Smooth muscle cell (in vitro differentiated cells): ENCODE data around the gene ANXA2. TPM values are rescaled to one million over a fixed set of nuclear protein-coding genes. Genes with fewer than 3 reads are reported as not detected.
"Not testable (repeated sequence)": the region's sequence is repeated elsewhere in the genome, so short reads cannot be mapped to it uniquely, and the experiment has no call there.

Experiments used
- DNase-seq: peaks from one replicate; lab custom pipeline; 2025; ENCODE audit not compliant: unreplicated experiment; lab: John Stamatoyannopoulos, UW
- H2AFZ ChIP-seq: fragments of 200-600 bp; sonication (generic); 2 replicates; pipeline ENCODE4 v1.6.0; 2016; ENCODE audit warnings: antibody characterized with exemption, low read depth, mild to moderate bottlenecking
- H3F3A ChIP-seq: fragments of 200-600 bp; sonication (generic); 2 replicates; pipeline ENCODE4 v1.6.0; 2017; ENCODE audit warnings: antibody characterized with exemption, low read depth
- H3K27ac ChIP-seq: fragments of 200-600 bp; sonication (generic); 2 replicates; pipeline ENCODE4 v1.5.1; 2016; ENCODE audit warnings: low read depth, mild to moderate bottlenecking
- H3K27me3 ChIP-seq: fragments of 200-600 bp; sonication (generic); 2 replicates; pipeline ENCODE4 v1.6.1; 2016; ENCODE audit warnings: low read depth, mild to moderate bottlenecking
- H3K36me3 ChIP-seq: fragments of 200-600 bp; sonication (generic); 2 replicates; pipeline ENCODE4 v1.5.1; 2016; ENCODE audit warnings: low read depth
- H3K4me1 ChIP-seq: fragments of 200-600 bp; sonication (generic); 2 replicates; pipeline ENCODE4 v1.5.1; 2016; ENCODE audit warnings: low read depth
- H3K4me2 ChIP-seq: fragments of 200-600 bp; sonication (generic); 2 replicates; pipeline ENCODE4 v1.6.0; 2016; ENCODE audit warnings: mild to moderate bottlenecking
- H3K4me3 ChIP-seq: fragments of 200-600 bp; sonication (generic); 2 replicates; pipeline ENCODE4 v1.5.1; 2016; ENCODE audit warnings: mild to moderate bottlenecking
- H3K79me2 ChIP-seq: fragments of 200-600 bp; sonication (generic); 2 replicates; pipeline ENCODE4 v1.6.0; 2016; ENCODE audit warnings: low read depth, mild to moderate bottlenecking
- H3K9ac ChIP-seq: fragments of 200-600 bp; sonication (generic); 2 replicates; pipeline ENCODE4 v1.6.0; 2016; ENCODE audit warnings: low read depth
- H3K9me3 ChIP-seq: fragments of 200-600 bp; sonication (generic); replicated peaks from 2 replicates; pipeline ENCODE4 v1.5.1; 2016; ENCODE audit warnings: low read depth
- H4K20me1 ChIP-seq: fragments of 200-600 bp; sonication (generic); 2 replicates; pipeline ENCODE4 v1.6.0; 2016; ENCODE audit warnings: low read depth
- CTCF ChIP-seq: fragments of 200-600 bp; sonication (generic); IDR thresholded peaks from 2 replicates; pipeline ENCODE4 v1.5.1; 2017; ENCODE audit warnings: borderline replicate concordance, mild to moderate bottlenecking, antibody characterized with exemption; ENCODE audit not compliant: insufficient read depth, poor library complexity, severe bottlenecking
- WGBS: methylation state at CpG from one replicate; pipeline ENCODE4 v1.1.7; 2016; ENCODE audit warnings: low lambda C conversion rate; 5-methylcytosine and 5-hydroxymethylcytosine counted together
- polyA plus RNA-seq: library from polyadenylated mRNA; unstranded; fragments of >200 nt; fragmentation: Nextera tagmentation; extraction: Ambion mirVana; gene quantifications from 2 replicates; pipeline ENCODE4 v1.2.1, GENCODE V29; 2016
- total RNA-seq: library from RNA; depleted of rRNA; stranded (reverse); fragments of >200 nt; gene quantifications from 2 replicates; pipeline ENCODE4 v1.2.3, GENCODE V29; 2014

The ANXA2 gene
- total and polyA plus RNA-seq, 2 experiments from 2014 or later, result 2,477 to 2,665 TPM

GRCh38 chr15:60413231-60413824 lies 15.5 kb upstream of the ANXA2 start:
- Histone ChIP-seq H3K9me3 (no peaks in the 10 kb centered on the region), H3K79me2 (no peaks in the 10 kb centered on the region), H3K4me2 (no peak overlapping the region), H3K4me1 (no peaks in the 10 kb centered on the region), H3K27ac (peak overlapping the region; percentile 59), H3K9ac (no peak overlapping the region), H3K36me3 (no peaks in the 10 kb centered on the region), H3K27me3 (no peaks in the 10 kb centered on the region), H3F3A (peaks cover 8% of the 10 kb centered on the region), H2AFZ (no peak overlapping the region), H4K20me1 (no peaks in the 10 kb centered on the region), H3K4me3 (no peak overlapping the region)
- no peak for TF ChIP-seq CTCF
- WGBS, result 68% methylated on average over 9 of the region's 9 CpGs
- no peak for DNase-seq

GRCh38 chr15:60412807-60413206 lies 15.0 kb upstream of the ANXA2 start:
- H3K4me1 ChIP-seq, DNase-seq, H3K4me2 ChIP-seq, H3K4me3 ChIP-seq, H2AFZ ChIP-seq, H4K20me1 ChIP-seq, H3K36me3 ChIP-seq, H3F3A ChIP-seq, H3K79me2 ChIP-seq, H3K27me3 ChIP-seq, H3K9ac ChIP-seq, H3K9me3 ChIP-seq: not testable (repeated sequence)
- WGBS, result 96% methylated on average over 21 of the region's 21 CpGs
- peak overlapping the region; percentile 59 for H3K27ac ChIP-seq

DNA sequence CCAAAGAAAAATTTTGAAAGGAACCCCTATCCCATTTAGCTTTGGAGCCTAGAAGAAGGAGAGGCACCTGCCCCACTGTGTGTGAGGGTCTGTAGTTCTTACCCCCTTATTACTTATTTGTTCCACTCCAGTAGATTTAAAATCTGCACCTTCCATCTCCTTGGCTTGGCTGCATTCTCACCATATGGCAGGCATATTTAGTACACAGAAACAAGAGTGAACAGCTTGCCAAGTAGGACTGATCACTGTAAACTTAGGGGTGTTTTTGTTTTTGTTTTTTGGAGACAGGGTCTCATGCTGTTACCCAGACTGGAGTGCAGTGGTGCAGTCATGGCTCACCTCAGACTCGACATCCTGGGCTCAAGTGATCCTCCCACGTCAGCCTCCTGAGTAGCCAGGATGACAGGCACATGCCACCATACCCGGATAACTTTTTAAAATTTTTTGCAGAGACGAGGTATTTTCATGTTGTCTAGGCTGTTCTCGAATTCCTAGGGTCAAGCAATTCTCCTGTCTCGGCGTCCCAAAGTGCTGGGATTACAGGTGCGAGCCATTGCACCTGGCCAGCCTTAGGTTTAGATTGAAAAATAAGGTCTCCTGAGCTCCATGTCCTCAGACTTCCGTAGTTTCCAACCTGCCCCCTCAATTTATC lies 14.1 kb upstream of the ANXA2 start:
- Histone ChIP-seq H3K4me3 (no peak overlapping the region), H3K36me3 (no peaks in the 10 kb centered on the region), H3K4me2 (no peak overlapping the region), H3F3A (peaks cover 8% of the 10 kb centered on the region), H4K20me1 (no peaks in the 10 kb centered on the region), H3K79me2 (no peaks in the 10 kb centered on the region), H3K27ac (no peak overlapping the region), H3K9ac (no peak overlapping the region), H2AFZ (no peak overlapping the region), H3K27me3 (no peaks in the 10 kb centered on the region), H3K4me1 (peaks cover 10% of the 10 kb centered on the region), H3K9me3 (no peaks in the 10 kb centered on the region)
- no peak for DNase-seq
- no peak for TF ChIP-seq CTCF
- WGBS, result 93% methylated on average over 9 of the region's 9 CpGs

GRCh38 chr15:60410350-60410749 lies 12.6 kb upstream of the ANXA2 start:
- 97% methylated on average over 9 of the region's 9 CpGs for WGBS
- not testable (repeated sequence) for H3K27me3 ChIP-seq, H3F3A ChIP-seq, H3K4me2 ChIP-seq, DNase-seq, H3K9ac ChIP-seq, H3K36me3 ChIP-seq, H3K79me2 ChIP-seq, H3K9me3 ChIP-seq, H3K27ac ChIP-seq, H3K4me3 ChIP-seq, H2AFZ ChIP-seq, H4K20me1 ChIP-seq
- peaks cover 10% of the 10 kb centered on the region for H3K4me1 ChIP-seq
